ENCODE data around the gene JPH3. TPM values are rescaled to one million over a fixed set of nuclear protein-coding genes. Genes with fewer than 3 reads are reported as not detected.

JPH3 gene
- total RNA-seq, 4 donors from 2014 or later, result not detected

- ATAC-seq (no peak), DNase-seq (no peak)
- Histone ChIP-seq H3K4me3 (no peak overlapping the region), H3K36me3 (no peaks in the 10 kb centered on the region), H3K9me3 (no peaks in the 10 kb centered on the region), H3K27me3 (peaks cover 20 to 27% (median 27%) of the 10 kb centered on the region in 3 donors), H3K27ac (no peak overlapping the region), H3K4me1 (no peaks in the 10 kb centered on the region)
- intact Hi-C loops (cut with DNase I; ENCODE audit: low total_unique reads) (no loop called here), in situ Hi-C loops (cut with MboI; ENCODE audit: low sequenced_read_pairs in 4 of 4) (no loop called here)
- TF ChIP-seq CTCF (IDR thresholded peaks at IDR 0.05 in 4 of 5, conservative IDR thresholded peaks at IDR 0.05 in 1 of 5) (no peak), POLR2A (IDR thresholded peaks at IDR 0.05) (no peak)
Measured at GRCh38 chr16:87613961-87614360, 11.7 kb downstream of the JPH3 start.

DNA sequence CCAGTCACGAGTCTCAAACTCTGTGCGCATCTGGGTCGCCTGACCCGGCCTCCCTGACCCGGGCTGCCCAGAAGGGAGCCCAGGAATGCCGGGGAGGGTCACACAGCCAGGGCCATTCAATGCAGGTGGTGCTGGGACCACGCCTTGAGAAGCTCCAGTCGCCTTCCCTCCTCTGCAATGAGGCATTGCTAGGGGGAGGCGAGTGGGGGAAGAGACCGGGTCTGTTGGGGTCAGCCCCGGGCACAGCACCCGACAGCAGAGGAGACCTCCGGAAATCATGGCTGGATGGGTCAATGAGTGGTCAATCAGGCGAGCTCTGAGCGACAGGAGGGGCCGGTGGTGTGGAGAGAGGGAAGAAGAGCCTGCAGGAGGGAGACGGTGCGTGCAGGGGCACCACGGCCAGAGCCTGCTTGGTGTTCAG lies 13.3 kb downstream of the JPH3 start:
- H3K4me3 ChIP-seq, result no peak overlapping the region
- H3K27ac ChIP-seq, result no peak overlapping the region
- no peaks in the 10 kb centered on the region for H3K4me1 ChIP-seq
- intact Hi-C loops (cut with DNase I; ENCODE audit: low total_unique reads), result no loop called here
- in situ Hi-C loops (cut with MboI; ENCODE audit: low sequenced_read_pairs in 4 of 4), result no loop called here
- H3K36me3 ChIP-seq, result no peaks in the 10 kb centered on the region
- DNase-seq (no peak), ATAC-seq (no peak)
- H3K27me3 ChIP-seq, result peaks cover 22 to 34% (median 30%) of the 10 kb centered on the region in 3 donors
- H3K9me3 ChIP-seq, result no peaks in the 10 kb centered on the region
- TF ChIP-seq CTCF (IDR thresholded peaks at IDR 0.05 in 4 of 5, conservative IDR thresholded peaks at IDR 0.05 in 1 of 5) (no peak), POLR2A (IDR thresholded peaks at IDR 0.05) (no peak)

DNA sequence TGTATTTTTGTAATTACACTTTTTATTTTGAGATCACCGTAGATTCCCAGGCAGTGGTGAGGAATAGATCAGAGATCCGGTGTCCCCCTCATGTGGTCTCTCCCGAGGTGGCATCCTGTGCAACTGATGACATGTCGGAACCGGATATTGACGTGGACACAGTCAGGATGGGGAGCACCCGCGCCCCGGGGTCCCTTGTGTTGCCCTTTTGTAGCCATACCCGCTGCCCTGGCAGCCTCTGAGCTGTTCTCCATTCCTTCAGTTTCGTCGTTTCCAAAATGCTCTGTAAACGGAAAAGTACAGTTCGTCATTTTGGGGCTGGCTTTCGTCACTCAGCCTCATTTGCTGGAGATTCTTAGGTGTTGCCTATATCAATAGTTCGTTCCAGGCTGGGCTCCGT lies 14.2 kb downstream of the JPH3 start:
- peaks cover 22 to 34% (median 30%) of the 10 kb centered on the region in 3 donors for H3K27me3 ChIP-seq
- DNase-seq (no peak), ATAC-seq (no peak)
- TF ChIP-seq CTCF (IDR thresholded peaks at IDR 0.05 in 4 of 5, conservative IDR thresholded peaks at IDR 0.05 in 1 of 5) (no peak), POLR2A (IDR thresholded peaks at IDR 0.05) (no peak)
- H3K27ac ChIP-seq, result no peak overlapping the region
- no peaks in the 10 kb centered on the region for H3K4me1 ChIP-seq
- no peak overlapping the region for H3K4me3 ChIP-seq
- H3K9me3 ChIP-seq, result no peaks in the 10 kb centered on the region
- H3K36me3 ChIP-seq, result no peaks in the 10 kb centered on the region
- intact Hi-C loops (cut with DNase I; ENCODE audit: low total_unique reads) (no loop called here), in situ Hi-C loops (cut with MboI; ENCODE audit: low sequenced_read_pairs in 4 of 4) (no loop called here)

DNA sequence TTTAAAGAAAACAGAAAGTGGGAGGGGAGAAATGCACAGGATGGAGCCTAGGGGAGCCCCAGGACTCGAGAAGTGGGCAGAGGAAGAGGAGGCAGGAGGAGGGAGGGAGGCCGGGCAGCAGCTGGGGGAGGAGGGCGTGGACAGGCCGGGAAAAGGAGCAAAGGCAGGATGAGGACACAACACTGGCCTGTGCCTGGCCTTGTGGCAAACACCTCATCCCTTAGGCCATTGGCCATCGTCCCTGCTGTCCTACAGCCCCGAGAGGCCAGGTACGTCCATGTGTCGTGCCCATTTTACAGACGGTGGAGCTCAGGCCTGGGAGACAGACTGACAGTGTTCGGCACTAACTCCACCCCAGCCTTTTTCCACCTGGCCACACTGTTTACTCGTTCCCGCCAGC lies 15.9 kb downstream of the JPH3 start:
- intact Hi-C loops (cut with DNase I; ENCODE audit: low total_unique reads), result no loop called here
- no peak overlapping the region for H3K27ac ChIP-seq
- in situ Hi-C loops (cut with MboI; ENCODE audit: low sequenced_read_pairs in 4 of 4), result no loop called here
- TF ChIP-seq CTCF (IDR thresholded peaks at IDR 0.05 in 4 of 5, conservative IDR thresholded peaks at IDR 0.05 in 1 of 5), result no peak
- TF ChIP-seq POLR2A (IDR thresholded peaks at IDR 0.05), result no peak
- no peaks in the 10 kb centered on the region for H3K9me3 ChIP-seq
- peaks cover 19 to 30% (median 30%) of the 10 kb centered on the region in 3 donors for H3K27me3 ChIP-seq
- H3K4me1 ChIP-seq, result no peaks in the 10 kb centered on the region
- H3K36me3 ChIP-seq, result no peaks in the 10 kb centered on the region
- ATAC-seq, result no peak
- no peak overlapping the region for H3K4me3 ChIP-seq
- DNase-seq, result no peak
